GM12878 (cell line): ENCODE data around the gene SYNGR4. TPM values are rescaled to one million over a fixed set of nuclear protein-coding genes. Genes with fewer than 3 reads are reported as not detected.

ENCODE experiments used
- ATF7 ChIP-seq: fragments of 450-650 bp; IDR thresholded peaks from 2 replicates; pipeline ENCODE4 v1.6.1; 2016; ENCODE audit warnings: low read depth, mild to moderate bottlenecking
- CHD2 ChIP-seq: IDR thresholded peaks from 2 replicates; pipeline ENCODE4 v1.6.1; 2011; ENCODE audit warnings: low read depth, low read length, improper control_type of control experiment, borderline replicate concordance
- CREB1 ChIP-seq: IDR thresholded peaks from 2 replicates; pipeline ENCODE4 v1.6.1; 2012; ENCODE audit warnings: low read depth, mild to moderate bottlenecking, inconsistent platforms
- CREM ChIP-seq: IDR thresholded peaks from 2 replicates; pipeline ENCODE4 v1.6.1; 2014; ENCODE audit warnings: antibody characterized with exemption, low read depth
- IRF4 ChIP-seq: IDR thresholded peaks from 2 replicates; pipeline ENCODE4 v1.6.1; 2011; ENCODE audit warnings: low read depth, low read length
- NR2C1 ChIP-seq: fragments of 450-650 bp; IDR thresholded peaks from 2 replicates; pipeline ENCODE4 v1.6.1; 2017; ENCODE audit warnings: antibody characterized with exemption, mild to moderate bottlenecking, moderate library complexity
- PML ChIP-seq: IDR thresholded peaks from 2 replicates; pipeline ENCODE4 v1.6.1; 2012; ENCODE audit warnings: low read length, inconsistent platforms
- POLR2A ChIP-seq: IDR thresholded peaks from 2 replicates; pipeline ENCODE4 v1.6.1; 2011; ENCODE audit warnings: low read depth, mild to moderate bottlenecking, low read length
- POU2F2 ChIP-seq: IDR thresholded peaks from 3 replicates; pipeline ENCODE4 v1.6.1; 2011; ENCODE audit warnings: low read depth, mild to moderate bottlenecking, low read length, borderline replicate concordance
- RBBP5 ChIP-seq: fragments of 200-600 bp; sonication (generic); conservative IDR thresholded peaks from 2 replicates; pipeline ENCODE4 v1.6.1; 2016
- SIN3A ChIP-seq: IDR thresholded peaks from 2 replicates; pipeline ENCODE4 v1.6.1; 2012; ENCODE audit warnings: low read depth, low read length, improper control_type of control experiment
- SREBF1 ChIP-seq: IDR thresholded peaks from 2 replicates; pipeline ENCODE4 v1.6.1; 2012; ENCODE audit warnings: mild to moderate bottlenecking, low read length
- WRNIP1 ChIP-seq: IDR thresholded peaks from 2 replicates; pipeline ENCODE4 v1.6.1; 2011; ENCODE audit warnings: low read depth, low read length, improper control_type of control experiment, borderline replicate concordance
- YY1 ChIP-seq: IDR thresholded peaks from 2 replicates; pipeline ENCODE4 v1.6.1; 2011; ENCODE audit warnings: low read depth, mild to moderate bottlenecking, low read length
- polyA plus RNA-seq, 11 experiments: library from polyadenylated mRNA; depleted of rRNA in 4 of 11; unstranded in 6 of 11; stranded (reverse) in 5 of 11; fragments of >200 nt; fragmentation: Nextera tagmentation in 4 of 11; fragmentation: Illumina TruSeq in 1 of 11; extraction: Ambion mirVana in 4 of 11; extraction: Trizol in 1 of 11; gene quantifications; 1 replicate in 1 of 11; 2 replicates in 10 of 11; pipeline versions ENCODE4 v1.2.1 to v1.2.3, GENCODE V29; 2011 to 2016; ENCODE audit warnings: inconsistent platforms in 2 of 11, missing spikeins in 2 of 11, low read depth in 1 of 11
- total RNA-seq, 4 experiments: library from RNA; depleted of rRNA in 3 of 4; stranded (reverse); fragments of >200 nt in 3 of 4; fragmentation: Illumina TruSeq in 1 of 4; extraction: Trizol in 1 of 4; gene quantifications; 2 replicates each; pipeline versions ENCODE4 v1.2.1 to v1.2.3, GENCODE V29; 2013 to 2021
- TF ChIP-seq, protein P1 (sequence below): IDR thresholded peaks from 2 replicates; pipeline ENCODE4 v1.6.1; 2012; ENCODE audit warnings: mild to moderate bottlenecking, low read depth, low read length
- TF ChIP-seq, protein P2 (sequence below): fragments of 450-650 bp; IDR thresholded peaks from 2 replicates; pipeline ENCODE4 v1.6.1; 2018; ENCODE audit warnings: mild to moderate bottlenecking, low read depth, moderate library complexity; ENCODE audit not compliant: partially characterized antibody
- TF ChIP-seq, protein P3 (sequence below): fragments of 450-650 bp; IDR thresholded peaks from 2 replicates; pipeline ENCODE4 v1.6.1; 2017; ENCODE audit warnings: low read depth, mild to moderate bottlenecking, moderate library complexity
- TF ChIP-seq, protein P4 (sequence below): IDR thresholded peaks from 2 replicates; pipeline ENCODE4 v1.6.1; 2012; ENCODE audit warnings: low read depth, low read length, improper control_type of control experiment
- TF ChIP-seq, protein P5 (sequence below): fragments of 450-650 bp; IDR thresholded peaks from 2 replicates; pipeline ENCODE4 v1.6.1; 2016; ENCODE audit warnings: mild to moderate bottlenecking

SYNGR4 gene
- total and polyA plus RNA-seq, 10 of the 15 experiments (the other 5 are each of a cell fraction or from before 2014, with no cell fraction given) = 0.08 to 0.72 (median 0.17) TPM; not detected in 6

DNA sequence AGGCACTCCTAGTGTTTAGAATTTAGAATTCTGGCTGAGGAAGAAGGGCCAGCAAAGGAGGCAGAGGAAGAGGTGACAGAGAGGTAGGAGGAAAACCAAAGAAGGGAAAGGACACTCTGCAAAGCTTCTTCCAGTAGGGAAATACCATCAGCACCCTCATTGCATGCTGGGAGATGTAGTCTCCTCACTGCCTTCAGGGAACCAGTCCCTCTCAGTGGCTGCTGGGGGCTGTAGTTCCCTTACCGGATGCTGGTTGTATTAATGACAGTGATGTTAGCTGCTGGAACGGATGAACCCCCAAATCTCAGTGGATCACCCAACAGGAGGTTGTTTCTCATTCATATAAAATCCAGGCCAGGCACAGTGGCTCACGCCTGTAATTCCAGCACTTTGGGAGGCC lies 39.4 kb downstream of the SYNGR4 start (continued):
- TF ChIP-seq, protein P1, sequence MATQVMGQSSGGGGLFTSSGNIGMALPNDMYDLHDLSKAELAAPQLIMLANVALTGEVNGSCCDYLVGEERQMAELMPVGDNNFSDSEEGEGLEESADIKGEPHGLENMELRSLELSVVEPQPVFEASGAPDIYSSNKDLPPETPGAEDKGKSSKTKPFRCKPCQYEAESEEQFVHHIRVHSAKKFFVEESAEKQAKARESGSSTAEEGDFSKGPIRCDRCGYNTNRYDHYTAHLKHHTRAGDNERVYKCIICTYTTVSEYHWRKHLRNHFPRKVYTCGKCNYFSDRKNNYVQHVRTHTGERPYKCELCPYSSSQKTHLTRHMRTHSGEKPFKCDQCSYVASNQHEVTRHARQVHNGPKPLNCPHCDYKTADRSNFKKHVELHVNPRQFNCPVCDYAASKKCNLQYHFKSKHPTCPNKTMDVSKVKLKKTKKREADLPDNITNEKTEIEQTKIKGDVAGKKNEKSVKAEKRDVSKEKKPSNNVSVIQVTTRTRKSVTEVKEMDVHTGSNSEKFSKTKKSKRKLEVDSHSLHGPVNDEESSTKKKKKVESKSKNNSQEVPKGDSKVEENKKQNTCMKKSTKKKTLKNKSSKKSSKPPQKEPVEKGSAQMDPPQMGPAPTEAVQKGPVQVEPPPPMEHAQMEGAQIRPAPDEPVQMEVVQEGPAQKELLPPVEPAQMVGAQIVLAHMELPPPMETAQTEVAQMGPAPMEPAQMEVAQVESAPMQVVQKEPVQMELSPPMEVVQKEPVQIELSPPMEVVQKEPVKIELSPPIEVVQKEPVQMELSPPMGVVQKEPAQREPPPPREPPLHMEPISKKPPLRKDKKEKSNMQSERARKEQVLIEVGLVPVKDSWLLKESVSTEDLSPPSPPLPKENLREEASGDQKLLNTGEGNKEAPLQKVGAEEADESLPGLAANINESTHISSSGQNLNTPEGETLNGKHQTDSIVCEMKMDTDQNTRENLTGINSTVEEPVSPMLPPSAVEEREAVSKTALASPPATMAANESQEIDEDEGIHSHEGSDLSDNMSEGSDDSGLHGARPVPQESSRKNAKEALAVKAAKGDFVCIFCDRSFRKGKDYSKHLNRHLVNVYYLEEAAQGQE = no peak
- TF ChIP-seq SREBF1 (peak; percentile 82), NR2C1 (peak; percentile 29; the same call in 1 of the 2 replicates), ATF7 (peak; percentile 49), SIN3A (no peak), POU2F2 (peak; percentile 35; the same call in 1 of the 3 replicates), CREM (peak; percentile 89), YY1 (peak; percentile 85), IRF4 (peak; percentile 67; the same call in 1 of the 2 replicates), POLR2A (no peak), WRNIP1 (no peak), CREB1 (peak; percentile 69; the same call in 1 of the 2 replicates), PML (no peak), CHD2 (peak; percentile 72; the same call in 1 of the 2 replicates), RBBP5 (no peak)
- TF ChIP-seq, protein P2, sequence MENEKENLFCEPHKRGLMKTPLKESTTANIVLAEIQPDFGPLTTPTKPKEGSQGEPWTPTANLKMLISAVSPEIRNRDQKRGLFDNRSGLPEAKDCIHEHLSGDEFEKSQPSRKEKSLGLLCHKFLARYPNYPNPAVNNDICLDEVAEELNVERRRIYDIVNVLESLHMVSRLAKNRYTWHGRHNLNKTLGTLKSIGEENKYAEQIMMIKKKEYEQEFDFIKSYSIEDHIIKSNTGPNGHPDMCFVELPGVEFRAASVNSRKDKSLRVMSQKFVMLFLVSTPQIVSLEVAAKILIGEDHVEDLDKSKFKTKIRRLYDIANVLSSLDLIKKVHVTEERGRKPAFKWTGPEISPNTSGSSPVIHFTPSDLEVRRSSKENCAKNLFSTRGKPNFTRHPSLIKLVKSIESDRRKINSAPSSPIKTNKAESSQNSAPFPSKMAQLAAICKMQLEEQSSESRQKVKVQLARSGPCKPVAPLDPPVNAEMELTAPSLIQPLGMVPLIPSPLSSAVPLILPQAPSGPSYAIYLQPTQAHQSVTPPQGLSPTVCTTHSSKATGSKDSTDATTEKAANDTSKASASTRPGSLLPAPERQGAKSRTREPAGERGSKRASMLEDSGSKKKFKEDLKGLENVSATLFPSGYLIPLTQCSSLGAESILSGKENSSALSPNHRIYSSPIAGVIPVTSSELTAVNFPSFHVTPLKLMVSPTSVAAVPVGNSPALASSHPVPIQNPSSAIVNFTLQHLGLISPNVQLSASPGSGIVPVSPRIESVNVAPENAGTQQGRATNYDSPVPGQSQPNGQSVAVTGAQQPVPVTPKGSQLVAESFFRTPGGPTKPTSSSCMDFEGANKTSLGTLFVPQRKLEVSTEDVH = no peak
- TF ChIP-seq, protein P3, sequence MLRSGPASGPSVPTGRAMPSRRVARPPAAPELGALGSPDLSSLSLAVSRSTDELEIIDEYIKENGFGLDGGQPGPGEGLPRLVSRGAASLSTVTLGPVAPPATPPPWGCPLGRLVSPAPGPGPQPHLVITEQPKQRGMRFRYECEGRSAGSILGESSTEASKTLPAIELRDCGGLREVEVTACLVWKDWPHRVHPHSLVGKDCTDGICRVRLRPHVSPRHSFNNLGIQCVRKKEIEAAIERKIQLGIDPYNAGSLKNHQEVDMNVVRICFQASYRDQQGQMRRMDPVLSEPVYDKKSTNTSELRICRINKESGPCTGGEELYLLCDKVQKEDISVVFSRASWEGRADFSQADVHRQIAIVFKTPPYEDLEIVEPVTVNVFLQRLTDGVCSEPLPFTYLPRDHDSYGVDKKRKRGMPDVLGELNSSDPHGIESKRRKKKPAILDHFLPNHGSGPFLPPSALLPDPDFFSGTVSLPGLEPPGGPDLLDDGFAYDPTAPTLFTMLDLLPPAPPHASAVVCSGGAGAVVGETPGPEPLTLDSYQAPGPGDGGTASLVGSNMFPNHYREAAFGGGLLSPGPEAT = 0 out of 2 replicates have a peak, but pooled peaks have one; percentile 47
- TF ChIP-seq, protein P4, sequence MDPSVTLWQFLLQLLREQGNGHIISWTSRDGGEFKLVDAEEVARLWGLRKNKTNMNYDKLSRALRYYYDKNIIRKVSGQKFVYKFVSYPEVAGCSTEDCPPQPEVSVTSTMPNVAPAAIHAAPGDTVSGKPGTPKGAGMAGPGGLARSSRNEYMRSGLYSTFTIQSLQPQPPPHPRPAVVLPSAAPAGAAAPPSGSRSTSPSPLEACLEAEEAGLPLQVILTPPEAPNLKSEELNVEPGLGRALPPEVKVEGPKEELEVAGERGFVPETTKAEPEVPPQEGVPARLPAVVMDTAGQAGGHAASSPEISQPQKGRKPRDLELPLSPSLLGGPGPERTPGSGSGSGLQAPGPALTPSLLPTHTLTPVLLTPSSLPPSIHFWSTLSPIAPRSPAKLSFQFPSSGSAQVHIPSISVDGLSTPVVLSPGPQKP = 0 out of 2 replicates have a peak, but pooled peaks have one; percentile 25
- TF ChIP-seq, protein P5, sequence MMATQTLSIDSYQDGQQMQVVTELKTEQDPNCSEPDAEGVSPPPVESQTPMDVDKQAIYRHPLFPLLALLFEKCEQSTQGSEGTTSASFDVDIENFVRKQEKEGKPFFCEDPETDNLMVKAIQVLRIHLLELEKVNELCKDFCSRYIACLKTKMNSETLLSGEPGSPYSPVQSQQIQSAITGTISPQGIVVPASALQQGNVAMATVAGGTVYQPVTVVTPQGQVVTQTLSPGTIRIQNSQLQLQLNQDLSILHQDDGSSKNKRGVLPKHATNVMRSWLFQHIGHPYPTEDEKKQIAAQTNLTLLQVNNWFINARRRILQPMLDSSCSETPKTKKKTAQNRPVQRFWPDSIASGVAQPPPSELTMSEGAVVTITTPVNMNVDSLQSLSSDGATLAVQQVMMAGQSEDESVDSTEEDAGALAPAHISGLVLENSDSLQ = peak; percentile 19; the same call in 1 of the 2 replicates
